WERI-Rb-1 (cell line): ENCODE data around the gene CDH23.

ENCODE experiments used
- DNase-seq: peaks from one replicate; pipeline ENCODE4 v3.0.0-alpha.2; 2020
- H3K27ac ChIP-seq: fragments of 250-450 bp; sonication (Bioruptor Pico); 2 replicates; pipeline ENCODE4 v1.5.1; 2020; ENCODE audit warnings: mild to moderate bottlenecking, moderate library complexity
- H3K27me3 ChIP-seq: fragments of 250-450 bp; sonication (Bioruptor Pico); 2 replicates; pipeline ENCODE4 v1.5.1; 2021; ENCODE audit warnings: mild to moderate bottlenecking, low read depth, moderate library complexity; ENCODE audit not compliant: insufficient read depth, severe bottlenecking
- H3K36me3 ChIP-seq: fragments of 250-450 bp; sonication (Bioruptor Pico); 2 replicates; pipeline ENCODE4 v1.5.1; 2020; ENCODE audit warnings: mild to moderate bottlenecking, moderate library complexity
- H3K4me3 ChIP-seq: 2 replicates; pipeline ENCODE4 v1.5.1; 2011; ENCODE audit warnings: low read depth, mild to moderate bottlenecking, control low read depth, low read length
- H3K9me3 ChIP-seq: fragments of 250-450 bp; sonication (Bioruptor Pico); 2 replicates; pipeline ENCODE4 v1.5.1; 2021; ENCODE audit warnings: mild to moderate bottlenecking, moderate library complexity; ENCODE audit not compliant: severe bottlenecking
- CTCF ChIP-seq: IDR thresholded peaks from 2 replicates; pipeline ENCODE4 v1.5.1; 2011; ENCODE audit warnings: low read depth, mild to moderate bottlenecking, control low read depth, inconsistent platforms, low read length

Gene CDH23

GRCh38 chr10:71723311-71723710 lies 326.6 kb downstream of the CDH23 start:
- Histone ChIP-seq H3K4me3 (no peak overlapping the region), H3K27ac (no peak overlapping the region), H3K9me3 (no peaks in the 10 kb centered on the region), H3K27me3 (no peaks in the 10 kb centered on the region), H3K36me3 (no peaks in the 10 kb centered on the region; the same call in 1 of the 2 replicates)
- TF ChIP-seq CTCF: no peak
- DNase-seq: no peak

- no peak for TF ChIP-seq CTCF
- no peak overlapping the region for H3K27ac ChIP-seq
- no peaks in the 10 kb centered on the region; the same call in 1 of the 2 replicates for H3K36me3 ChIP-seq
- no peak for DNase-seq
- no peaks in the 10 kb centered on the region for H3K27me3 ChIP-seq
- H3K4me3 ChIP-seq: no peak overlapping the region
- no peaks in the 10 kb centered on the region for H3K9me3 ChIP-seq
Measured at GRCh38 chr10:71724539-71724938, 327.8 kb downstream of the CDH23 start.

GRCh38 chr10:71725249-71725648 lies 328.5 kb downstream of the CDH23 start:
- Histone ChIP-seq H3K9me3 (no peaks in the 10 kb centered on the region), H3K27me3 (no peaks in the 10 kb centered on the region), H3K4me3 (no peak overlapping the region), H3K27ac (no peak overlapping the region), H3K36me3 (no peaks in the 10 kb centered on the region; the same call in 1 of the 2 replicates)
- DNase-seq: no peak
- no peak for TF ChIP-seq CTCF

GRCh38 chr10:71725998-71726579 lies 329.4 kb downstream of the CDH23 start:
- no peak for DNase-seq
- Histone ChIP-seq H3K36me3 (no peaks in the 10 kb centered on the region; the same call in 1 of the 2 replicates), H3K27ac (no peak overlapping the region), H3K4me3 (no peak overlapping the region), H3K27me3 (no peaks in the 10 kb centered on the region), H3K9me3 (no peaks in the 10 kb centered on the region)
- TF ChIP-seq CTCF: peak; percentile 8; the same call in 1 of the 2 replicates

GRCh38 chr10:71726580-71727104 lies 329.9 kb downstream of the CDH23 start:
- no peaks in the 10 kb centered on the region for H3K27me3 ChIP-seq
- no peak overlapping the region for H3K27ac ChIP-seq
- H3K36me3 ChIP-seq: peaks cover 2% of the 10 kb centered on the region; the same call in 1 of the 2 replicates
- no peak overlapping the region for H3K4me3 ChIP-seq
- DNase-seq: no peak
- no peaks in the 10 kb centered on the region for H3K9me3 ChIP-seq
- TF ChIP-seq CTCF: no peak

- no peak overlapping the region for H3K27ac ChIP-seq
- H3K4me3 ChIP-seq: no peak overlapping the region
- DNase-seq: no peak
Measured at GRCh38 chr10:71727105-71727737, 330.5 kb downstream of the CDH23 start.

More at GRCh38 chr10:71727105-71727737, 330.5 kb downstream of the CDH23 start:
- Histone ChIP-seq H3K36me3 (peaks cover 5% of the 10 kb centered on the region), H3K27me3 (no peaks in the 10 kb centered on the region), H3K9me3 (no peaks in the 10 kb centered on the region)
- TF ChIP-seq CTCF: no peak
